Ovary (tissue), 9 donors: ENCODE results near the gene SLC39A1. TPM values are rescaled to one million over a fixed set of nuclear protein-coding genes. Genes with fewer than 3 reads are reported as not detected.

Source experiments
- DNase-seq, 5 donors: peaks; one replicate each; pipeline ENCODE4 v3.0.0-alpha.2; 2019 to 2020
- H3K27ac ChIP-seq, 2 donors: fragments of 200-600 bp; one replicate each; pipeline versions ENCODE4 v1.5.1 to v1.8.0; 2019 to 2022
- H3K27me3 ChIP-seq: fragments of 200-600 bp; one replicate; pipeline ENCODE4 v1.8.0; 2022
- H3K36me3 ChIP-seq: fragments of 200-600 bp; sonication (generic); one replicate; pipeline ENCODE4 v1.5.1; 2019
- H3K4me1 ChIP-seq: one replicate; pipeline ENCODE4 v1.8.1; 2013; ENCODE audit warnings: mild to moderate bottlenecking, moderate library complexity; ENCODE audit not compliant: insufficient read depth
- H3K4me3 ChIP-seq: fragments of 200-600 bp; sonication (generic); one replicate; pipeline ENCODE4 v1.5.1; 2017
- H3K9me3 ChIP-seq, 2 donors: fragments of 200-600 bp in 1 of 2; sonication (generic) in 1 of 2; one replicate each; pipeline versions ENCODE4 v1.5.1 to v1.8.1; 2013 to 2019; ENCODE audit warnings: mild to moderate bottlenecking in 1 of 2, moderate library complexity in 1 of 2
- EP300 ChIP-seq: sonication (generic); formaldehyde crosslinking; IDR thresholded peaks from one replicate; pipeline ENCODE4 v1.6.1; 2017; ENCODE audit warnings: antibody characterized with exemption
- POLR2A ChIP-seq: fragments of 450-650 bp; IDR thresholded peaks from one replicate; pipeline ENCODE4 v1.6.1; 2017; ENCODE audit warnings: antibody characterized with exemption, mild to moderate bottlenecking, moderate library complexity
- WGBS, 3 donors: extraction: QIAGEN DNeasy Blood & Tissue Kit in 1 of 3; methylation state at CpG; one replicate each; pipeline versions ENCODE4 v1.1.5 to v1.1.7; 2013 to 2017; 5-methylcytosine and 5-hydroxymethylcytosine counted together
- intact Hi-C, 4 donors: fragments of 100-400 bp; cut with DNase I; formaldehyde crosslinking; loops; one replicate each; pipeline versions ENCODE4 v1.11.0 to v1.15.1; 2022 to 2023
- polyA plus RNA-seq, 2 donors: library from polyadenylated mRNA; stranded (reverse); fragments of 200-250 nt in 1 of 2; fragments of 350-450 nt in 1 of 2; fragmentation: Illumina TruSeq in 1 of 2; extraction: RNeasy Lipid Tissue Mini Kit (QIAGEN cat#74804) in 1 of 2; gene quantifications; one replicate each; pipeline ENCODE4 v1.2.3, GENCODE V29; 2013 to 2014
- total RNA-seq, 7 donors: library from RNA; depleted of rRNA in 2 of 7; stranded (reverse); fragments of >200 nt in 2 of 7; fragmentation: NEBNext Ultra II Directional in 3 of 7; extraction: Animal tissue kit (Norgen Biotek cat#: 25700) in 3 of 7; gene quantifications; one replicate each; pipeline versions ENCODE4 v1.1.0 to v1.2.4, GENCODE V29; 2016 to 2023
- TF ChIP-seq, protein P1 (sequence below), 3 donors: fragments of 450-650 bp in 2 of 3; fragments of 200-600 bp in 1 of 3; IDR thresholded peaks; one replicate each; pipeline versions ENCODE4 v1.5.1 to v1.8.0; 2016 to 2022; ENCODE audit warnings: antibody characterized with exemption in 3 of 3, mild to moderate bottlenecking in 1 of 3
- donor health status: DM: no; HTN: no; CAD: no; lungs with moderate emphysema.
- donor health status: DM: no; HTN: no; CAD: no.
- donor health status: Bipolar disorder and iron deficiency.
- donor health status: DM: yes; HTN: yes; CAD: no.
- donor health status: DM: no; HTN: no; CAD: no.
- donor health status: DM: yes; HTN: yes; CAD: no.

SLC39A1 gene
- total and polyA plus RNA-seq, 9 donors = 59.3 to 121 (median 74.3) TPM

- 0 to 1% (median 0%) methylated on average over 48 to 60 of the region's 60 CpGs for WGBS, 3 donors
Observed at GRCh38 chr1:153967107-153967999, 4.0 kb upstream of the SLC39A1 start, which contains the start of gene CREB3L4. TSS of gene CREB3L4 (plus strand) at chr1:153967902. CDS start at chr1:153968526, 624 bp downstream.

DNA sequence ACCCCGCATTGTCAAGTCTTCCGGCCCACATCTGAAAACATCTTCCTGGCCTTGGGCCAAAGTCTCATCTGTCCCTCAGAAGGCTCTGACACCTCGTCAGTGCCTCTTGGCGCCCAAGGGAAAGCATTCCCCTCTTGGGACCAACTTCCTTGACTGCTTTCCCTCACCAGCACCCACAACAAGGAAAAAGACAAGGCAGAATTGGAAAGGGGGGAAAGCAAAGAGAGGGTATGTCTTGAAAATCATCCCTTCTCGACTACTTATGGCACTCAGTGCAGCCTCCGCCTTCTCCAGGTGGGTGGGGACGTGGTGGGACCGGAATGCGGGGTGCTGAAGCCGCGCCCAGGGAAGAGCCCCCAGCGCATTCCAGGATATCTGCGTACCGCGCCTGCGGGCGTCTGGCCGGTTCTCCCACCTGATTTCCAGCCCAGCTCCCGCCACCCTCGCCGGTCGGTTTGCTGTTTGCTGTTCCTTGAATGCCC is 554 bp upstream of the SLC39A1 start:
- no peaks in the 10 kb centered on the region for H3K27me3 ChIP-seq
- no peaks in the 10 kb centered on the region for H3K9me3 ChIP-seq
- H3K27ac ChIP-seq = peak overlapping the region; percentile 56 to 95
- 0 to 2% (median 1%) methylated on average over 22 of the region's 22 CpGs for WGBS, 3 donors
- H3K36me3 ChIP-seq = no peaks in the 10 kb centered on the region
- intact Hi-C loops = loop anchor here in 1 of 4 donors (10.0 kb wide), 1 partner anchor 409 kb away; no protein-coding TSS in a partner anchor
- H3K4me3 ChIP-seq = peak overlapping the region; percentile 91
- H3K4me1 ChIP-seq = peaks cover 25% of the 10 kb centered on the region
- TF ChIP-seq EP300 = no peak
- no peak for TF ChIP-seq POLR2A
- TF ChIP-seq, protein P1, sequence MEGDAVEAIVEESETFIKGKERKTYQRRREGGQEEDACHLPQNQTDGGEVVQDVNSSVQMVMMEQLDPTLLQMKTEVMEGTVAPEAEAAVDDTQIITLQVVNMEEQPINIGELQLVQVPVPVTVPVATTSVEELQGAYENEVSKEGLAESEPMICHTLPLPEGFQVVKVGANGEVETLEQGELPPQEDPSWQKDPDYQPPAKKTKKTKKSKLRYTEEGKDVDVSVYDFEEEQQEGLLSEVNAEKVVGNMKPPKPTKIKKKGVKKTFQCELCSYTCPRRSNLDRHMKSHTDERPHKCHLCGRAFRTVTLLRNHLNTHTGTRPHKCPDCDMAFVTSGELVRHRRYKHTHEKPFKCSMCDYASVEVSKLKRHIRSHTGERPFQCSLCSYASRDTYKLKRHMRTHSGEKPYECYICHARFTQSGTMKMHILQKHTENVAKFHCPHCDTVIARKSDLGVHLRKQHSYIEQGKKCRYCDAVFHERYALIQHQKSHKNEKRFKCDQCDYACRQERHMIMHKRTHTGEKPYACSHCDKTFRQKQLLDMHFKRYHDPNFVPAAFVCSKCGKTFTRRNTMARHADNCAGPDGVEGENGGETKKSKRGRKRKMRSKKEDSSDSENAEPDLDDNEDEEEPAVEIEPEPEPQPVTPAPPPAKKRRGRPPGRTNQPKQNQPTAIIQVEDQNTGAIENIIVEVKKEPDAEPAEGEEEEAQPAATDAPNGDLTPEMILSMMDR (IDR thresholded peaks at IDR 0.05) = peak in 1 of 3 donors; percentile 17
- peak in 4 of 5 donors; percentile 37 to 65 (median 57) for DNase-seq

More at GRCh38 chr1:153967107-153967999, 4.0 kb upstream of the SLC39A1 start, which contains the start of gene CREB3L4:
- no peaks in the 10 kb centered on the region for H3K9me3 ChIP-seq
- H3K27ac ChIP-seq = peak within 1 kb of the TSS; percentile 78 to 90
- DNase-seq = peak; percentile 90 to 94 (median 93)
- H3K4me1 ChIP-seq = peaks cover 11% of the 10 kb centered on the region
- H3K4me3 ChIP-seq = peak within 1 kb of the TSS; percentile 69
- TF ChIP-seq EP300 (peak; percentile 74), POLR2A (peak; percentile 66)
- TF ChIP-seq, protein P1 (IDR thresholded peaks at IDR 0.05) = peak; percentile 31 to 48 (median 46)
- no peaks in the 10 kb centered on the region for H3K27me3 ChIP-seq
- intact Hi-C loops = loop anchor here in 1 of 4 donors (10.0 kb wide), 1 partner anchor 413 kb away; no protein-coding TSS in a partner anchor
- no peaks in the 10 kb centered on the region for H3K36me3 ChIP-seq

- TF ChIP-seq EP300 = no peak
- TF ChIP-seq, protein P1 (IDR thresholded peaks at IDR 0.05) = no peak
- TF ChIP-seq POLR2A = no peak
- Histone ChIP-seq H3K36me3 (no peaks in the 10 kb centered on the region), H3K27ac (peak overlapping the region; percentile 56 to 95), H3K9me3 (no peaks in the 10 kb centered on the region), H3K27me3 (no peaks in the 10 kb centered on the region), H3K4me1 (peaks cover 24% of the 10 kb centered on the region), H3K4me3 (peak overlapping the region; percentile 91)
- DNase-seq = peak in 1 of 5 donors; percentile 55
- intact Hi-C loops = loop anchor here in 1 of 4 donors (10.0 kb wide), 1 partner anchor 408 kb away; no protein-coding TSS in a partner anchor
- WGBS, 3 donors = 31 to 35% (median 34%) methylated on average over 16 of the region's 16 CpGs
Observed at GRCh38 chr1:153962088-153963029, 978 bp downstream of the SLC39A1 start.

DNA sequence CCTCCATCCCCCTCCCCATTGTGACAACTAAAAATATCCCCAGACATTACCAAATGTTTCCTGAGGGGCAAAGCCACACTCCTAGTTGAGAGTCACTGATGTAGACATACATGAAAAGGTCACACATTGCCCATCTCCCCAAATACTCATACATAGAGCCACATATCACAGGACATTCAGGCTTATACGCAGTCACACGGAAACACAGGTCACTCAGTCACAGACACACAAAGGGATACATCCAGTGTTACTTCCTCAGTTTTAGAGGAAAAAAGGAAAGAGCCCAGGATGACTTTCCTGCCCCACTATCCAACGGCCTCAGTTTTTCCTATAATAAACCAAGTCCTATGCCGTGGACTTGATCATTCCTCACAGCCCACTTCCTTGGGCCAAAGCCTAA is 1.9 kb downstream of the SLC39A1 start:
- Histone ChIP-seq H3K4me1 (peaks cover 32% of the 10 kb centered on the region), H3K4me3 (no peak overlapping the region), H3K27ac (no peak overlapping the region)

More for the DNA sequence above, 1.9 kb downstream of the SLC39A1 start:
- Histone ChIP-seq H3K36me3 (no peaks in the 10 kb centered on the region), H3K27me3 (no peaks in the 10 kb centered on the region), H3K9me3 (no peaks in the 10 kb centered on the region)
- 57 to 80% (median 58%) methylated on average over 4 of the region's 4 CpGs for WGBS, 3 donors
- DNase-seq = no peak
- intact Hi-C loops = loop anchor here in 1 of 4 donors (10.0 kb wide), 1 partner anchor 407 kb away; no protein-coding TSS in a partner anchor
- TF ChIP-seq POLR2A (no peak), EP300 (no peak)
- TF ChIP-seq, protein P1 (IDR thresholded peaks at IDR 0.05) = no peak
